ENCODE data around the gene PLEKHA1. TPM values are rescaled to one million over a fixed set of nuclear protein-coding genes. Genes with fewer than 3 reads are reported as not detected.

The PLEKHA1 gene
- total RNA-seq, 2 donors from 2014 or later: 14.2 to 26.5 TPM

DNA sequence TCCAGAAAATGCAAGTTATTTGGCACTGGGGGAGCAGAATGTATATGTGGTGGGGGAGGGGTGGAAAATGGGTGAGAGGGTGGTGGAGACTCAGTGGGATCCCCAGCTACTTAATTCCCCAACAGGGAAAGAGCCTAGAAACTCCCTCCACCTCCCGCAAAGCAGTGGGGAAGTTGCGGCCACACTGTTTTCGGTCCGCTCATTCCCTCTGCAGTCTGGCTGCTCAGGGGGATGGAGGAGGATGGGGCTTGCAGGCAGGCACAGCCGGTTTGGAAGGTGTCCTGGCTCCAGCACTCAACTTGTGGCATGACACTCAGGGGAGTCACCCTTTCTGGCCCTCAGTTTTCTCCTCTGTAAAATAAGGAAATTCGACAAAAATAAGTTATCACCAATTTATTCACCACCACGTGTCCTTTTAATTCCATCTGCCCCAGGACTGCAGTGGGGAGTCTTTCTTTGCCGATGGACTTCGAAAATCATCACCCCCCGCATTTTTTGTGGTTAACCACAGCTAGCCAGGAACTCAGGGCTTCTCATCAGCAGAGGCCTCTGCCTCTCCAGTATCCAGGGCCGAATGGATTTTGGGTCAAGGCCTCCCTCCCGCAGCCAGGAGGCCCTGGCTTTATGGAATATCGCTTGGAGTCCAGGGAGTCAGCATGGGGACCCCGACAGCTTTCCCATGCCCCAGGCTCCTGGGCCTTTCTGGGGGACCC lies 85.2 kb downstream of the PLEKHA1 start:
- peaks cover 25% of the 10 kb centered on the region for H3K4me1 ChIP-seq
- H3K36me3 ChIP-seq (replicated peaks in 1 of 2; ENCODE audit: insufficient read depth in 1 of 2, low read depth in 2 of 2): no peaks in the 10 kb centered on the region
- ATAC-seq (no peak), DNase-seq (no peak)
- 64 to 76% methylated on average over 14 of the region's 14 CpGs for WGBS, 2 donors
- no peak overlapping the region for H3K4me3 ChIP-seq
- no peak for TF ChIP-seq POLR2A (IDR thresholded peaks at IDR 0.05)
- TF ChIP-seq, protein P1, sequence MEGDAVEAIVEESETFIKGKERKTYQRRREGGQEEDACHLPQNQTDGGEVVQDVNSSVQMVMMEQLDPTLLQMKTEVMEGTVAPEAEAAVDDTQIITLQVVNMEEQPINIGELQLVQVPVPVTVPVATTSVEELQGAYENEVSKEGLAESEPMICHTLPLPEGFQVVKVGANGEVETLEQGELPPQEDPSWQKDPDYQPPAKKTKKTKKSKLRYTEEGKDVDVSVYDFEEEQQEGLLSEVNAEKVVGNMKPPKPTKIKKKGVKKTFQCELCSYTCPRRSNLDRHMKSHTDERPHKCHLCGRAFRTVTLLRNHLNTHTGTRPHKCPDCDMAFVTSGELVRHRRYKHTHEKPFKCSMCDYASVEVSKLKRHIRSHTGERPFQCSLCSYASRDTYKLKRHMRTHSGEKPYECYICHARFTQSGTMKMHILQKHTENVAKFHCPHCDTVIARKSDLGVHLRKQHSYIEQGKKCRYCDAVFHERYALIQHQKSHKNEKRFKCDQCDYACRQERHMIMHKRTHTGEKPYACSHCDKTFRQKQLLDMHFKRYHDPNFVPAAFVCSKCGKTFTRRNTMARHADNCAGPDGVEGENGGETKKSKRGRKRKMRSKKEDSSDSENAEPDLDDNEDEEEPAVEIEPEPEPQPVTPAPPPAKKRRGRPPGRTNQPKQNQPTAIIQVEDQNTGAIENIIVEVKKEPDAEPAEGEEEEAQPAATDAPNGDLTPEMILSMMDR (IDR thresholded peaks at IDR 0.05): no peak
- no peaks in the 10 kb centered on the region for H3K9me3 ChIP-seq
- no peaks in the 10 kb centered on the region for H3K27me3 ChIP-seq
- intact Hi-C loops (cut with DNase I): no loop called here
- H3K27ac ChIP-seq: no peak overlapping the region

DNA sequence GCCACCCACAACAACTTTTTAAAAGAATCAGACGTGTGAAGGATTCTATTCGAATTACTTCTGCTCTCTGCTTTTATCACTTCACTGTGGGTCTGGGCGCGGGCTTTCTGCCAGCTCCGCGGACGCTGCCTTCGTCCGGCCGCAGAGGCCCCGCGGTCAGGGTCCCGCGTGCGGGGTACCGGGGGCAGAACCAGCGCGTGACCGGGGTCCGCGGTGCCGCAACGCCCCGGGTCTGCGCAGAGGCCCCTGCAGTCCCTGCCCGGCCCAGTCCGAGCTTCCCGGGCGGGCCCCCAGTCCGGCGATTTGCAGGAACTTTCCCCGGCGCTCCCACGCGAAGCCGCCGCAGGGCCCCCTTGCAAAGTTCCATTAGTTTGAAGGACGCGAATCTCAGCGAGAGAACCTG lies 86.4 kb downstream of the PLEKHA1 start:
- no peak overlapping the region for H3K27ac ChIP-seq
- intact Hi-C loops (cut with DNase I): no loop called here
- no peaks in the 10 kb centered on the region for H3K9me3 ChIP-seq
- H3K4me3 ChIP-seq: peak overlapping the region; percentile 22 to 37
- DNase-seq (peak in 1 of 4 donors; percentile 20), ATAC-seq (no peak)
- whole genome bisulfite sequencing, 2 donors: 1% methylated on average over 21 to 39 of the region's 40 CpGs
- TF ChIP-seq, protein P1 (IDR thresholded peaks at IDR 0.05): no peak
- TF ChIP-seq POLR2A (IDR thresholded peaks at IDR 0.05): no peak
- no peaks in the 10 kb centered on the region for H3K27me3 ChIP-seq
- peaks cover 25% of the 10 kb centered on the region for H3K4me1 ChIP-seq
- no peaks in the 10 kb centered on the region for H3K36me3 ChIP-seq (replicated peaks in 1 of 2; ENCODE audit: insufficient read depth in 1 of 2, low read depth in 2 of 2)

- H3K27ac ChIP-seq: peak within 1 kb of the TSS in 2 of 4 donors; percentile 13 to 24
- ATAC-seq (peak; percentile 77), DNase-seq (peak; percentile 66 to 80 (median 72))
- no peaks in the 10 kb centered on the region for H3K36me3 ChIP-seq (replicated peaks in 1 of 2; ENCODE audit: insufficient read depth in 1 of 2, low read depth in 2 of 2)
- WGBS, 2 donors: 0% methylated on average over 29 of the region's 56 CpGs; no CpG with 5 or more reads in 1 of the 2 donors
- peaks cover 25% of the 10 kb centered on the region for H3K4me1 ChIP-seq
- no peaks in the 10 kb centered on the region for H3K9me3 ChIP-seq
- TF ChIP-seq, protein P1 (IDR thresholded peaks at IDR 0.05): no peak
- peak in 1 of 3 donors; percentile 3 for TF ChIP-seq POLR2A (IDR thresholded peaks at IDR 0.05)
- intact Hi-C loops (cut with DNase I): no loop called here
- peak within 1 kb of the TSS; percentile 33 to 37 for H3K4me3 ChIP-seq
- no peaks in the 10 kb centered on the region for H3K27me3 ChIP-seq
Measured at GRCh38 chr10:122461367-122461728, 86.8 kb downstream of the PLEKHA1 start, which contains the start of gene HTRA1. Gene HTRA1 (plus strand): TSS chr10:122461553. CDS start chr10:122461653, 100 bp downstream.

GRCh38 chr10:122461729-122462532 lies 87.4 kb downstream of the PLEKHA1 start:
- ATAC-seq (peak; percentile 70), DNase-seq (peak; percentile 56 to 78 (median 66))
- Histone ChIP-seq H3K27me3 (no peaks in the 10 kb centered on the region), H3K9me3 (no peaks in the 10 kb centered on the region), H3K27ac (peak overlapping the region in 2 of 4 donors; percentile 13 to 24), H3K4me3 (peak overlapping the region; percentile 3 to 33), H3K4me1 (peaks cover 25% of the 10 kb centered on the region), H3K36me3 (replicated peaks in 1 of 2; ENCODE audit: insufficient read depth in 1 of 2, low read depth in 2 of 2) (no peaks in the 10 kb centered on the region)
- intact Hi-C loops (cut with DNase I): no loop called here
- WGBS, 2 donors: 0 to 1% methylated on average over 10 to 41 of the region's 95 CpGs
- TF ChIP-seq POLR2A (IDR thresholded peaks at IDR 0.05): no peak
- TF ChIP-seq, protein P1 (IDR thresholded peaks at IDR 0.05): peak in 1 of 7 experiments; percentile 23
